Activated T-cell treated with anti-CD3 and anti-CD28 coated beads for 24 hours (primary cell): ENCODE results near the gene LYRM1.
"Not testable (repeated sequence)": the region's sequence is repeated elsewhere in the genome, so short reads cannot be mapped to it uniquely, and the experiment has no call there.

ENCODE experiments used
- DNase-seq: peaks from one replicate; pipeline ENCODE4 v3.0.0-alpha.2; 2020; ENCODE audit warnings: low read depth

Gene LYRM1

DNA sequence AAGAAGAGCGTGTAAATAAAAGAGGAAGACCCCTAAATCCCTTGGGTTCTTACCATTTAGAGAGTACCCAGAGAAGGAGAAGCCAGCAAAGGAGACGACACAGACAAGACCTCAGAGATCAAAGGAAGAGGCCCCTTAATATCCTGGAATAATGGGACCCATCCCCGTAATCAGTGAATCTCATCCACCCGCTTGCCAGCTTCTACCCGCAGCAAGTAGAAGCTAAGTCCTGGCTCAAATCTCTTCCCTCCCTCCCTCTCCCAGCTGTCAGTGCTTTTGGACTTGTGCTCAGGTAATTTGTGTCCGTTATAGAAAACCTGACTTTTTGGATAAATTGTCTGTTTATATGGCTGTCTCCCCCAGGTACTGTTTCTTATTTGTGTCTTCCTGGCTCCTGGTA, 1.9 kb downstream of the LYRM1 start:
- no peak for DNase-seq

- DNase-seq: no peak
Observed at GRCh38 chr16:20903116-20903898, 2.7 kb downstream of the LYRM1 start.

DNA sequence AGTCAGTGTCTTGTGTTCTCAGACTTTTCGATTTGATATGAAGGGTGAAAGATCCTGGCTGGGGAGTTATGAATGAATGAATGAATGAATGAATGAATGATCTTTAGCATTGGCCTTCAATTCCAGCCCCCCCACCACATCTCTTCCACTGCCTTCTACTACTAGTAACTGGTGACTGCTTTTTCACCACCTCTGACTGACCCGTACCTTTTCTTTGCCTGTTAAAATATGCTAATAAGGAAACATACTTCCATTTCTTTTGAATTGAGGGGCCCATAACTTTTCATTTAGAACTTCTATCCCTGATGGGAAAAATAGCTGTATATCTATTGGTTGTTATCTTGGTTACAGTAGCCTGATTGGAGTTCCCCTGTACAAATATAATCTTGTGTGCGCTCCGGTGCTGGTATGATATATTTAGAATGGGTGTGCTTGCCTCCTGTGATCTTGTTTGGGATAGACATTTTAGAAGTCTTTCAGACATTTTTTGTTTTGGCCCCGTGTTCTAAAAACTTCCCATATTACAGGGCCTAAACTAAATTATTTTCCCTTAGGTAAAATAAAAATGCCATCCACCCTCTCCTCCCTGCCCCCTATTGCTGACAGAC, 3.4 kb downstream of the LYRM1 start:
- no peak for DNase-seq

- DNase-seq: no peak
Observed at GRCh38 chr16:20904507-20905081, 4.0 kb downstream of the LYRM1 start.

GRCh38 chr16:20905576-20905975, 5.0 kb downstream of the LYRM1 start:
- no peak for DNase-seq

- DNase-seq: no peak
Observed at GRCh38 chr16:20906341-20907255, 6.0 kb downstream of the LYRM1 start.

- DNase-seq: no peak
Observed at GRCh38 chr16:20910781-20911321, 10.3 kb downstream of the LYRM1 start.

- no peak for DNase-seq
Observed at GRCh38 chr16:20911361-20911760, 10.8 kb downstream of the LYRM1 start.

GRCh38 chr16:20916289-20916688, 15.7 kb downstream of the LYRM1 start:
- DNase-seq: no peak

- no peak for DNase-seq
Observed at GRCh38 chr16:20916942-20917341, 16.4 kb downstream of the LYRM1 start.

DNA sequence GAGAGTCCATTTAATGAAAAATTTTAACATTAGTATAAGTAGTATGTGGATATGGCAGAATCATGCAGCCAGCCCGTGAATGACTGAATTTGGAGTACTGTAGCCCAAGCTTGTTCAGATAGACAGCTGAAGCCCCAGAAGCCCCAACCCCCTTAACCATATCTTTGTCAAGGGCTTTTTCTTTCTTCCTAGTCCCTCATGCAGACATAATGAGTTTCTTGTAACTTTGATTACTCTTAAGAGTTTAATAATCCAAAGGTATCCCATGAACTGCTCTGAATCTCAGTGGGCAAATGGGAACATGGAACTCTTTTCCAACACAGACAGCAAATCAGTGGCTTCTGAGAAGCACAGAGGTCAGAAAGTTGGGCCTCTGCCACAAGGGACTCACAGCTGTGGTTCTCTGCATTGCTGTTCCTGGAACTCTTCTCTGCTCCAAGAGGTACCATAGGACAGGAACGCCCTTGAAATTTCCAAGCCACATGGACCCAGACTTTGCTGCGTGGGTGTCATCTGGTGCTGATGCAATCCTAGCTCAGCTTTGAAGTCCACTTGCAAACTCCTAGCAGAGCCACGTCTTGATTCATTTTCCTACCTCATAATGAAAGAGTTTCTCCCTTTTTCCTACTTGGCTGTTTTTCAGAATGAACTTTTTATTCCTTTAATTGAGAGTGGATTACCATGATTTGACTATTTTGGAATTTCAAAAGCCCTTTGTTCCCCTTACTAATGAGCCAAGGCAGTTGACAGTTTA, 18.1 kb downstream of the LYRM1 start:
- no peak for DNase-seq

GRCh38 chr16:20920091-20920490, 19.5 kb downstream of the LYRM1 start:
- no peak for DNase-seq

GRCh38 chr16:20920799-20921198, 20.2 kb downstream of the LYRM1 start:
- DNase-seq: no peak

GRCh38 chr16:20923876-20924275, 23.3 kb downstream of the LYRM1 start:
- no peak for DNase-seq

DNA sequence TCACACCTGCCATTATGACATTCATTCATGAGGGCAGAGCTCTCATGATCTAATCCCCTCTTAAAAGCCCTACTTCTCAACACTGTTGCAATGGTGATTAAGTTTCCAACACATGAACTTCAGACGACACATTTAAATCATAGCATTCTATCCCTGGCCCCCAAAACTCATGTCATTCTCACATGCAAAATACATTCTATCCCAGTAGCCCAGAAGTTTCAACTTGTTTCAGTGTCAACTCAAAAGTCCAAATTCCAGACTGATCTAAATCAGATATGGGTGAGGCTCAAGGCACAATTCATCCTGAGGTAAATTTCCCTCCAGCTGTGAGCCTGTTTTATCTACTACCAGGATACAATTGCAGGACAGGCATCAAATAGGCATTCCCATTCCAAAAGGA, 25.2 kb downstream of the LYRM1 start:
- no peak for DNase-seq

GRCh38 chr16:20928774-20929411, 28.3 kb downstream of the LYRM1 start:
- DNase-seq: no peak

DNA sequence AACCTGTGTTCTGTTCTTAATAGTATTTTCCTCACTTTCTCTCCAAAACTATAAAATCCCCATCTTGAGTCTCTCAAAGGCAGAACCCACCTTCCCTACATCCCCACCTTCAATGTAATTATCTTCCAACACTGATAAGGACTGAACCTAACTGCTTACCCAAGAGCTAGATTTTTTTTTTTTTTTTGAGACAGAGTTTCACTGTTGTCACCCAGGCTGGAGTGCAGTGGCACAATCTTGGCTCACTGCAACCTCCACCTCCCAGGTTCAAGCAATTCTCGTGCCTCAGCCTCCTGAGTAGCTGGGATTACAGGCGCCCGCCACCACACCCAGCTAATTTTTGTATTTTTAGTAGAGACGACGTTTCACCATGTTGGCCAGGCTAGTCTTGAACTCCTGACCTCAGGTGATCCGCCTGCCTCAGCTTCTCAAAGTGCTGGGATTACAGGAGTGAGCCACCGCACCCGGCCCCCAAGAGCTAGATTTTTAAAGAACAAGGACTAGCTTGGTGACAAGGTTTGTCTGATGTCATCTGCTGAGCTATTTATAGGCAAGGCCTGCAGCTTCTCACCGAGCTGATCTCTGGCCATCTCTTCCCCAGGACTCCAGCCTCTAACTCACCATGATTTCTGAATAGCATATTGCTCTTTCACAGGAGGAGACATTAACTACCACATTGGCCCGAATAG, 29.2 kb downstream of the LYRM1 start:
- not testable (repeated sequence) for DNase-seq

DNA sequence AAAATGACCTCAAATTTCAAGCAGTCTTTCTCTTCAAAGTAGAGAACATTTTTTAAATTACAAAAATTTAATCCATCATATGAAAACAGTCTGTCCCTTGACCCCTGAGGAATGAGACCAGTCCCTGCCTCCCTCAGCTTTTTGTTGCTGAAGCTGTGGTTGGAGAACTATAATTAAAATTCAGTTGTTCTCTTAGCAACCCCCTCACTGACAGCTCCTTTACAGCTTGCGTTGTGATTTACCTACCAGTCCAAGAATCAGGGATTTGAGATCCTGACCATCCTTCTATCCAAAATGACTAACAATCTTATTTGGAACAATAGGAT, 29.8 kb downstream of the LYRM1 start:
- DNase-seq: no peak

- no peak for DNase-seq
Observed at GRCh38 chr16:20931066-20931600, 30.6 kb downstream of the LYRM1 start.

DNA sequence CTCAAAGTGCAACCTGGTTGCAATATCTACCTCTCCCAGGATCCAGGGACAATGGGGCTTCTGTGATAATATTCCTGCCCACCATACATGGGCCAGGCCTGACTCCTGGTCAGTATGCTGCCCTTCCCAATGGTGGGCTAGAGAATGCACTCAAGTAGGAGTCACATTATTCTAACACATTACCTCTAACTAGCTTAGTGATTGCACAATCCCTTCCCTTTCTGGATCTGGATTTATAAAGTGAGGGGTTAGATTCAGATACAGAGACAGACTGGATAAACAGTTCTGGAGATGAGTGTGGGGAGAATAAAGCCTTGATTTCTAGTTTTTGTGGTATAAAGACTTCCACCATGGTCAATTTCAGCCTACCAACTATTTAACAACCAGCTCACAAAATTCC, 33.0 kb downstream of the LYRM1 start:
- DNase-seq: no peak
